Measurements from ENCODE around the gene HHIP.

Gene HHIP

GRCh38 chr4:144683516-144683915, 37.6 kb downstream of the HHIP start:
- H3K4me3 ChIP-seq (ENCODE audit: low read depth, low read length) = no peak overlapping the region
- TF ChIP-seq, protein P1, sequence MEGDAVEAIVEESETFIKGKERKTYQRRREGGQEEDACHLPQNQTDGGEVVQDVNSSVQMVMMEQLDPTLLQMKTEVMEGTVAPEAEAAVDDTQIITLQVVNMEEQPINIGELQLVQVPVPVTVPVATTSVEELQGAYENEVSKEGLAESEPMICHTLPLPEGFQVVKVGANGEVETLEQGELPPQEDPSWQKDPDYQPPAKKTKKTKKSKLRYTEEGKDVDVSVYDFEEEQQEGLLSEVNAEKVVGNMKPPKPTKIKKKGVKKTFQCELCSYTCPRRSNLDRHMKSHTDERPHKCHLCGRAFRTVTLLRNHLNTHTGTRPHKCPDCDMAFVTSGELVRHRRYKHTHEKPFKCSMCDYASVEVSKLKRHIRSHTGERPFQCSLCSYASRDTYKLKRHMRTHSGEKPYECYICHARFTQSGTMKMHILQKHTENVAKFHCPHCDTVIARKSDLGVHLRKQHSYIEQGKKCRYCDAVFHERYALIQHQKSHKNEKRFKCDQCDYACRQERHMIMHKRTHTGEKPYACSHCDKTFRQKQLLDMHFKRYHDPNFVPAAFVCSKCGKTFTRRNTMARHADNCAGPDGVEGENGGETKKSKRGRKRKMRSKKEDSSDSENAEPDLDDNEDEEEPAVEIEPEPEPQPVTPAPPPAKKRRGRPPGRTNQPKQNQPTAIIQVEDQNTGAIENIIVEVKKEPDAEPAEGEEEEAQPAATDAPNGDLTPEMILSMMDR (IDR thresholded peaks at IDR 0.05; ENCODE audit: low read depth, low read length, missing control alignments) = no peak
- DNase-seq (ENCODE audit: low read depth) = no peak
- in situ Hi-C loops (cut with HindIII; ENCODE audit: low sequenced_read_pairs) = no loop called here

DNA sequence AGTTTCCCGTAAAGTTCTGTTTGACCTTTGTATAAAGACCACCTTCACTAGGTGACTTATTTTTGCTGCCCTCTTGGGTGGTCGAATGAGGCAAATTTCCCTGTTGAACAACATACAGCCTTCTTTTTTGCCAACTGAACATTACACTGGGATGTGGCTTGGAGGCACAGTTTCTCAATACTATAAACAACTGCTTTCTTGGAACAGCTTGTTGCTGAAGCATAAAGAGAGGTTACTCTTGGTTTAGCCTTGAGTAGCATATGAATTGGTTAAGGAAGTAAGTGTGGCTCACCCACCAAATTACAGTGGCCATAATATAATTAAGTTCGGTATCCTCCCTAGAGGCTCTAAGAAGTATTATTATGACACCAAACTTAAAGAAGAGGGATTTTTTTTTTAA, 40.0 kb downstream of the HHIP start:
- H3K4me3 ChIP-seq (ENCODE audit: low read depth, low read length) = no peak overlapping the region
- DNase-seq (ENCODE audit: low read depth) = no peak
- in situ Hi-C loops (cut with HindIII; ENCODE audit: low sequenced_read_pairs) = no loop called here
- TF ChIP-seq, protein P1 (IDR thresholded peaks at IDR 0.05; ENCODE audit: low read depth, low read length, missing control alignments) = no peak

DNA sequence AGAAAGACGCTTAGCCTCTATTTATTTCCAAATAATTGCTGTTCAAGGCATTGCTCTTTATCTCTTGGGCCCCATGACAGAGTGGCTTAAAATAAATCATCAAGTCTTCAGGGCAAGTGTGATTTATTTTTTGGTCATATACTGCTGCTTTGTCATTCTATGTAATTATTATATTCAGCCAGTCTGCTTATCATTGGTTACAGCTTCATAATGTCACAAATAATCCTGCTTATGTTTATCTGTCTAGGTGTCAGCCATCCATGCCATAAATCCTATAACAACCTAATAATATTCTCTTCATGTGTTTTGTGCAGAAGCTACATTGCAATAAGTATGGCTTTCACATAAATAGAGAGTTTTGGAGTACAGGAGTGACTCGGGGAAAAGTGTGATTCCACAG, 41.0 kb downstream of the HHIP start:
- in situ Hi-C loops (cut with HindIII; ENCODE audit: low sequenced_read_pairs) = no loop called here
- TF ChIP-seq, protein P1 (IDR thresholded peaks at IDR 0.05; ENCODE audit: low read depth, low read length, missing control alignments) = no peak
- no peak for DNase-seq (ENCODE audit: low read depth)
- no peak overlapping the region for H3K4me3 ChIP-seq (ENCODE audit: low read depth, low read length)

- no peak for DNase-seq (ENCODE audit: low read depth)
- TF ChIP-seq, protein P1 (IDR thresholded peaks at IDR 0.05; ENCODE audit: low read depth, low read length, missing control alignments) = no peak
- in situ Hi-C loops (cut with HindIII; ENCODE audit: low sequenced_read_pairs) = no loop called here
- H3K4me3 ChIP-seq (ENCODE audit: low read depth, low read length) = no peak overlapping the region
Measured at GRCh38 chr4:144687466-144687865, 41.5 kb downstream of the HHIP start.

DNA sequence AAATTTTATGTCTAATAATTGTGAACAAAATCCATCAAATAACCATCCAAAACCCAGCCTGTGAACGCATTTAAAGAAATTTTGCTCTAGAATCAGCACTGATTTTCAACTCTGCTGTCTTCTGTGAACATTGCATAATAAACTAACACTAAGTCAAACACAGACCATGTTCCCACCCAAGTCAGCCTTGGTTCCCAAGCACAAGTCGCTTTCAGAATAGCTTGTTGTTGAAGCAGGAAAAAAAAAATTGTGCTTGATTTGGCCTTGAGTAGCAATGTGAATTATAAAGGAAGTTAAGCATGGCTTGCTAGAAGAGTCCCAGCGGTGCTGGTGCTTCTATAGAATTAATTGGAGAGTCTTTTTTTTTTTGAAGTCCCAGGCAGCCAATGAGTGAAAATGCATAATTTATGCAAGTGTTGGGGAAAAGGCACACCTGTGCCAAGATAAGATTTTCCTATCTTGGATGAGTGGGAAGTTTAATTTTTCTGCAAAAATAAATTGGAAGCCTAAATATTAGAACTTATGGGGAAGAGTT, 42.1 kb downstream of the HHIP start:
- in situ Hi-C loops (cut with HindIII; ENCODE audit: low sequenced_read_pairs) = no loop called here
- H3K4me3 ChIP-seq (ENCODE audit: low read depth, low read length) = no peak overlapping the region
- TF ChIP-seq, protein P1 (IDR thresholded peaks at IDR 0.05; ENCODE audit: low read depth, low read length, missing control alignments) = no peak
- DNase-seq (ENCODE audit: low read depth) = no peak

DNA sequence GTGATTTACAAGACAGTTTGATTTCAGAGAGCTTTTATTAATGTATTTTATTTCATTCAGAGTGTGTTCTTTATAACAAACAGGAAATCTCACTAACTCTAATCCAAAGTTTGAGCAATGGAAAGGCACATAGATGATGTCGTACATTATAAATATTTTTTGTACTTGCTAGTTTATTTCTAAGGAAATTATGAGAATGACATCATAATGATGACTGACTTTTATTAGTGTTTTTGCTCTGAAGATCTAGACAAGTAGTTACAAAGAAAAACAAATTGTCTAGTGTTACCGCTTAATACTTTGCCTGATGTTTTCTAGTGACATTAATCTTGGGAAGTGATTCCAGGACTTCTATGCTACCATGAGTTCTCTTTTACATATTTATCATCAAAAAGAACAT, 43.2 kb downstream of the HHIP start:
- DNase-seq (ENCODE audit: low read depth) = no peak
- TF ChIP-seq, protein P1 (IDR thresholded peaks at IDR 0.05; ENCODE audit: low read depth, low read length, missing control alignments) = no peak
- in situ Hi-C loops (cut with HindIII; ENCODE audit: low sequenced_read_pairs) = no loop called here
- no peak overlapping the region for H3K4me3 ChIP-seq (ENCODE audit: low read depth, low read length)

DNA sequence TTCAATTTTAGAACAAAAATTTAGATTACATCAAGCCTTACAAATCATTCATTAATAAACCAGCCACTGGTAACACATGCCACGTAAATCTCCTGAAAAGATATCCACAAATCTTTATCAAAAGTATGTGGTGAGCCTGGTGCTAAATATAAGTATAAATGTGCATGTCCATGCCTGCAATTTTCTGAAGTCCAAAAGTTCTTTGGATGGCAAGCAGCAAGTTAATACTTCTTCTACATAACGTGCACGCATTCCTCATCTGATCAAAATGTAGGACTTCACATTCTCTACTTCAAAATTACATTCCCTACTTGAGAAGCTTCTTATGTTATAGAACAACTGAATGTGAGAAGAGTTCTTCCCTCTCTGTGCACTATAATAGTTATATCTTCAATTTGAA, 49.8 kb downstream of the HHIP start:
- TF ChIP-seq, protein P1 (IDR thresholded peaks at IDR 0.05; ENCODE audit: low read depth, low read length, missing control alignments) = no peak
- in situ Hi-C loops (cut with HindIII; ENCODE audit: low sequenced_read_pairs) = no loop called here
- H3K4me3 ChIP-seq (ENCODE audit: low read depth, low read length) = no peak overlapping the region
- DNase-seq (ENCODE audit: low read depth) = no peak

Data from astrocyte of the cerebellum (primary cell).